NCI-H2081 (cell line): ENCODE measurements around the gene MTNR1A.

Source experiments
- DNase-seq, 2 experiments: peaks; one replicate each; lab custom pipeline; 2025; lab: John Stamatoyannopoulos, UW

The MTNR1A gene

DNA sequence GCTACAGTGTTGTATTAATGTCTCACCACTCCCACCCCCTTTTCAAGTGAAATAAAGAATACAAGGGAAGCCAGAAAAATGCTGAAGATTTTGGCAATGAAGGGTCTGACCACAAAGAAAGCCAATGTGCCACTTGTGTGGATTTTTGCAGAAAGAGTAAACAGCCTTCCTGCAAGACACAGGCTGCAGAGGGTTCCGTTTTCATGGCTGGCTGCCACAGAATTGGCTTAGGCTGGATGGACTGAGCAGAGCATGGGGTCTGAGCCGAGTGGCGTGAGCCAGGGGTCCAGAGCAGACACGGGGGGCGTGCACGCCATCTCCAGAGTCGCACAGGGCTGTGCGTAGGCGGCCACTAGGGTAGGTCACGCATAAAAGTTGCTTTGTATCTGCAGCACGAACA, 69.2 kb downstream of the MTNR1A start:
- no peak for DNase-seq

DNA sequence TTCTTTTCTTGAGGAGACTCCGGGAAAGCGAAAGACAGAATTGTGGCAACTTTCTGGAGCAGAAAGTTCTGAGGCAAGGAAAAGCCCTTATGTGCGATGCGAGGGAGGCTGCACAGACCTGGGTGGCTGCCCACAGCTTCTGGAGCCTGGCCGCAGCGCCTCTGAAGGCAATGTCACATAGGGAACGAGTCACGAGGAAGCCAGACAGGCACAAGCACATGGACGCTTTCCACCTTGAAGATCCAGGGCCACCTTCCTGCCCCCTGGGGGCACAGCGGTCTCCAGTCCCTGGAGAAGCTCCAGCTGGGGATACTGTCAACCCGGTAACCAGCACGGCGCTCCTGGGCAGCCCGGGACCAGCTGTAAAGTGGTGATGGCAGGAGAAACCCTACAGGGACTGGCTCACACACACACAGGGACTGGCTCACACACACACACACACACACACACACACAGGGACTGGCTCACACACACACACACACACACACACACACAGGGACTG, 69.8 kb downstream of the MTNR1A start:
- no peak for DNase-seq

DNA sequence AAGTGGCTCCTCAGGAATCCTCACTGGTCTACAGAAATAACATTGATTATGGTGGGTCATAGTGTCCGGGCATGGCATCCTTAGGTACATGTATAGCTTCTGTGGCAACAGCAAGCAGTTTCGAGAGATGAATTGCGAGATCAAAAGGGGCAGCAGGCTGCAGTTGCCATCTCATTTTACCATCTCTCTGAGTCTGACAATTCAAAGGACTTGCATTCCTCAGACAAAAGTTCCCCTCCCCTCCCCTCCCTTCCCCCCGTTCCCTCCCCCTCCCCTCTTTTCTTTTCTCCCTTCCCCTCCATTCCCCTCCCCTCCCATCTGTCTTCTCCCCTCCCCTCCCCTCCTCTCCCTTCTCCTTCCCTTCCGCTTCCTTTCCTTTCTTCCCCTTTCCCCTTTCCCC, 70.2 kb downstream of the MTNR1A start:
- no peak for DNase-seq

DNA sequence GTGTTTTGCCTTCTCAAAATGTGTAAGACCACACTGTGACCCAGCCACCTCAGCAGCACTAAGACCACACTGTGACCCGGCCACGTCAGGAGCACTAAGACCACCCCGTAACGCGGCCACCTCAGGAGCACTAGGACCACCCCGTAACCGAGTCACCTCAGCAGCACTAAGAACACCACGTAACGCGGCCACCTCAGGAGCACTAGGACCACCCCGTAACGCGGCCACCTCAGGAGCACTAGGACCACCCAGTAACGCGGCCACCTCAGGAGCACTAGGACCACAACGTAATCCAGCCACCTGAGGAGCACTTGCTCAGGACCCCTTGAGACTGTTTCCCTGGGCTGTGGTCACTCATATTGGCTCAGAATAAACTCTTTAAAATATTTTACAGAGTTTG, 71.7 kb downstream of the MTNR1A start:
- DNase-seq: no peak
